ENCODE results near the gene ZBTB7A. TPM values are rescaled to one million over a fixed set of nuclear protein-coding genes. Genes with fewer than 3 reads are reported as not detected.

ZBTB7A gene
- total and polyA plus RNA-seq, 2 donors (not counting 1 experiment from before 2014, with no cell fraction given): 4.9 to 17.7 TPM

DNA sequence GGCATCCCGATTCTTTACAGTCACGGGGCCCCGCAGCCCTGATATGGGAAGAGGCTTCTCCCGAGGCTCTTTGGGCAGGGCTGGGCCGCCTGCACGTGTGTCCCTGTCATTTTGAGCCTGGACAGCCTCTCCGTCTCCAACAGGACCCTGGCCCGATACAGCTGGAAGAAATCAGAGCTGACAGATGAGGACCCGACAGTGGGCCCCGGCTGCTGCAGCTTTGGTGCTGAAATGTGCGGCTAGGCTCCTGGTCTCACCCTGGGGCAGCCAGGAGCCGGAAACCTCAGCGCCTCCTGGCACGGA lies 55.9 kb downstream of the ZBTB7A start:
- TF ChIP-seq, protein P1, sequence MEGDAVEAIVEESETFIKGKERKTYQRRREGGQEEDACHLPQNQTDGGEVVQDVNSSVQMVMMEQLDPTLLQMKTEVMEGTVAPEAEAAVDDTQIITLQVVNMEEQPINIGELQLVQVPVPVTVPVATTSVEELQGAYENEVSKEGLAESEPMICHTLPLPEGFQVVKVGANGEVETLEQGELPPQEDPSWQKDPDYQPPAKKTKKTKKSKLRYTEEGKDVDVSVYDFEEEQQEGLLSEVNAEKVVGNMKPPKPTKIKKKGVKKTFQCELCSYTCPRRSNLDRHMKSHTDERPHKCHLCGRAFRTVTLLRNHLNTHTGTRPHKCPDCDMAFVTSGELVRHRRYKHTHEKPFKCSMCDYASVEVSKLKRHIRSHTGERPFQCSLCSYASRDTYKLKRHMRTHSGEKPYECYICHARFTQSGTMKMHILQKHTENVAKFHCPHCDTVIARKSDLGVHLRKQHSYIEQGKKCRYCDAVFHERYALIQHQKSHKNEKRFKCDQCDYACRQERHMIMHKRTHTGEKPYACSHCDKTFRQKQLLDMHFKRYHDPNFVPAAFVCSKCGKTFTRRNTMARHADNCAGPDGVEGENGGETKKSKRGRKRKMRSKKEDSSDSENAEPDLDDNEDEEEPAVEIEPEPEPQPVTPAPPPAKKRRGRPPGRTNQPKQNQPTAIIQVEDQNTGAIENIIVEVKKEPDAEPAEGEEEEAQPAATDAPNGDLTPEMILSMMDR (conservative IDR thresholded peaks at IDR 0.05 in 1 of 2, IDR thresholded peaks at IDR 0.05 in 1 of 2; ENCODE audit: low read depth in 1 of 2, low read length in 2 of 2): no peak
- TF ChIP-seq EZH2 (IDR thresholded peaks at IDR 0.05; ENCODE audit: low read length, missing control alignments): no peak
- H3K4me2 ChIP-seq (ENCODE audit: extremely low read depth, insufficient read depth, low read length): no peak overlapping the region
- H3K36me3 ChIP-seq (ENCODE audit: control insufficient read depth, insufficient read depth, low read length): peaks cover 26% of the 10 kb centered on the region
- DNase-seq (ENCODE audit: low read depth in 2 of 2): no peak
- no peaks in the 10 kb centered on the region for H4K20me1 ChIP-seq (ENCODE audit: control insufficient read depth, extremely low read depth, insufficient read depth, low read length)
- H3K79me2 ChIP-seq (ENCODE audit: control insufficient read depth, insufficient read depth, low read length): peaks cover 55% of the 10 kb centered on the region
- H3K27ac ChIP-seq (ENCODE audit: insufficient read depth, low read length): no peak overlapping the region
- no peaks in the 10 kb centered on the region for H3K9me3 ChIP-seq (ENCODE audit: control insufficient read depth, insufficient read depth, low read depth, low read length)
- H3K9ac ChIP-seq (ENCODE audit: insufficient read depth, low read length): no peak overlapping the region
- no peak overlapping the region for H3K4me3 ChIP-seq (replicated peaks in 1 of 4; ENCODE audit: control extremely low read depth in 1 of 4, insufficient read depth in 1 of 4, low read depth in 3 of 4, low read length in 4 of 4)
- peaks cover 8% of the 10 kb centered on the region for H3K4me1 ChIP-seq (ENCODE audit: control insufficient read depth, extremely low read depth, insufficient read depth, low read length)
- H2AFZ ChIP-seq (ENCODE audit: low read length): no peak overlapping the region
- no peaks in the 10 kb centered on the region for H3K27me3 ChIP-seq (ENCODE audit: control insufficient read depth, insufficient read depth, low read length)

DNA sequence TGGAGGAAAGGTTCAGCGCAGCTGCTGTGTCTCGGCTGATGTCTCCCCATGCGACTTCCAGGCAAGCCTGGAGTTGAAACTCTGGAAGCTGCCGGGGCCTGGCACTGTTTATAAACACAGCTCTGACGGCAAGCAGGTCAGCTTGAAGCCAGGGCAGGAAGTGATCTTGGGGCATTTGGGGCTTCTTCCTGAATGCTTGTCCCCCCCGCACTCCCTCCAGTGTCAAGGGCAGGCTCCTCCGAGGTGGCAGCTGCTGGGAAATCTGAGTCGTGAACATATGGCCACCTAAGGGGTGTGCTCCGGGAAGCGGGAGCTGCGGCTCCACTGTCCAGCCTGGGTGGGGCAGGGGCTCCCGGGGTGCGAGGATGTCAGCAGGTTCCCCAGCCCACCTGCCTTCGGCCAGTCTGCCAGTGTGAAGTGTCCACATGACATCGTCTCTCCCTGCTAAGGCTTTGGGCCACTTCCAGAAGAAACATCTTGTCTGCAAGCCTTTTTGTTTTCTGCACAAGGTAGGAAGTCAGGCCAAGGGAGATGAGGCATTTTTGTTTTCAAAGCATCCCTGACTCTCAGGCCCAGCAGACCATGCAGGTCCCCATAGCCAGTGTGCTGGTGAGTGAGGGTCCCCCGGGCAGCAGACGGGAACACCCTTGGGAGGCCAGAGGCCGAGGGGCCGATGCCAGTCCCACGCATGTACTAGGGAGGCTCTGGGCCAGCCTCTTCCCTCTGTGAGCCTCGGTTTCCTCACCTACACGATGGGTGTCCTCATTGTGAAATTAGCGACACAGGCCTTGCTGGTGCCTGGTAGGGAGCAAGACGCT lies 56.5 kb downstream of the ZBTB7A start:
- Histone ChIP-seq H3K36me3 (ENCODE audit: control insufficient read depth, insufficient read depth, low read length) (peaks cover 21% of the 10 kb centered on the region), H3K4me3 (replicated peaks in 1 of 4; ENCODE audit: control extremely low read depth in 1 of 4, insufficient read depth in 1 of 4, low read depth in 3 of 4, low read length in 4 of 4) (peak overlapping the region in 1 of 4 experiments; percentile 92), H4K20me1 (ENCODE audit: control insufficient read depth, extremely low read depth, insufficient read depth, low read length) (no peaks in the 10 kb centered on the region), H3K27me3 (ENCODE audit: control insufficient read depth, insufficient read depth, low read length) (no peaks in the 10 kb centered on the region), H3K79me2 (ENCODE audit: control insufficient read depth, insufficient read depth, low read length) (peaks cover 52% of the 10 kb centered on the region), H3K9ac (ENCODE audit: insufficient read depth, low read length) (no peak overlapping the region), H3K27ac (ENCODE audit: insufficient read depth, low read length) (no peak overlapping the region), H3K4me1 (ENCODE audit: control insufficient read depth, extremely low read depth, insufficient read depth, low read length) (peaks cover 8% of the 10 kb centered on the region), H3K4me2 (ENCODE audit: extremely low read depth, insufficient read depth, low read length) (peak overlapping the region; percentile 58), H3K9me3 (ENCODE audit: control insufficient read depth, insufficient read depth, low read depth, low read length) (no peaks in the 10 kb centered on the region), H2AFZ (ENCODE audit: low read length) (no peak overlapping the region)
- peak in 1 of 2 donors; percentile 36 for DNase-seq (ENCODE audit: low read depth in 2 of 2)
- TF ChIP-seq EZH2 (IDR thresholded peaks at IDR 0.05; ENCODE audit: low read length, missing control alignments): no peak
- TF ChIP-seq, protein P1 (conservative IDR thresholded peaks at IDR 0.05 in 1 of 2, IDR thresholded peaks at IDR 0.05 in 1 of 2; ENCODE audit: low read depth in 1 of 2, low read length in 2 of 2): no peak

DNA sequence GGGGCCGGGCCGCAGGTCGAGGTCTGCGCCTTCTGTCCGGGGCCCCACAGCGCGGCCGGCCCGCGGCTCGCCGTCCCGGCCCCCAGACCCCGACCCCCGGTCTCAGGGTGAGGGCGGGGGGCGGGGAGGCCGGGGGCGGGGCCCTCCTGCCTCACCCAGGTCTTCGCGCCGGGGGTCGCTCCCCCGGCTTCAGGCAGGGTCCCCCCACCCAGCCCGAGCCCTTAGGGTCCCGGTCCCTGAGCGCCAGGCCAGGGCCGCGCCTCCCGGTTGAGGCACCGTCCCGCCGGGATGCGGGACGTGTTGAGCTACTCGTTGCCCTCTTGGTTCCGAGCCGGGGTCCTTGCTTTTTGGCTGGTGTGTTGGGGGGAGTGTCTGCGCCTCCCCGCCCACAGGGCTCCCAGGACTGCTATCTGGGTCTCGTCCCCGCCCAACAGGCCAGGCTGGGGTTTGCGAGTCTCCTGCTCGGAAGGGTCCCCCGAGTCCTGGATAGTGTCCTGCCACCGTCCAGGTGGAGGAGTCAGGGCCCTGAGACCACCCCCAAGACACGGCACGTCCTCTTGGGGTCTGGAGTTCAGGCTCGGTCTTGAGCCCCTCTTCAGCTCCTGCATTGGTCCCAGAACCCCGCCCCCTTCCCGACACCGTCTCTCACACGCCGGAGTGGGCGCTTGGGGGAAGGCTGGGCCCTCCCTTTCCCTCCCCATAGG lies 58.7 kb downstream of the ZBTB7A start:
- Histone ChIP-seq H3K79me2 (ENCODE audit: control insufficient read depth, insufficient read depth, low read length) (peaks cover 37% of the 10 kb centered on the region), H3K9ac (ENCODE audit: insufficient read depth, low read length) (peak overlapping the region; percentile 52), H3K27me3 (ENCODE audit: control insufficient read depth, insufficient read depth, low read length) (no peaks in the 10 kb centered on the region), H3K36me3 (ENCODE audit: control insufficient read depth, insufficient read depth, low read length) (peaks cover 6% of the 10 kb centered on the region), H2AFZ (ENCODE audit: low read length) (no peak overlapping the region), H3K4me2 (ENCODE audit: extremely low read depth, insufficient read depth, low read length) (peak overlapping the region; percentile 98), H3K9me3 (ENCODE audit: control insufficient read depth, insufficient read depth, low read depth, low read length) (no peaks in the 10 kb centered on the region), H3K4me3 (replicated peaks in 1 of 4; ENCODE audit: control extremely low read depth in 1 of 4, insufficient read depth in 1 of 4, low read depth in 3 of 4, low read length in 4 of 4) (peak overlapping the region; percentile 70 to 92 (median 86)), H4K20me1 (ENCODE audit: control insufficient read depth, extremely low read depth, insufficient read depth, low read length) (no peaks in the 10 kb centered on the region), H3K4me1 (ENCODE audit: control insufficient read depth, extremely low read depth, insufficient read depth, low read length) (peaks cover 8% of the 10 kb centered on the region), H3K27ac (ENCODE audit: insufficient read depth, low read length) (peak overlapping the region; percentile 47)
- TF ChIP-seq, protein P1 (conservative IDR thresholded peaks at IDR 0.05 in 1 of 2, IDR thresholded peaks at IDR 0.05 in 1 of 2; ENCODE audit: low read depth in 1 of 2, low read length in 2 of 2): no peak
- no peak for TF ChIP-seq EZH2 (IDR thresholded peaks at IDR 0.05; ENCODE audit: low read length, missing control alignments)
- no peak for DNase-seq (ENCODE audit: low read depth in 2 of 2)

Measured in fibroblast of lung (primary cell).